ENCODE results near the gene LDB2.

LDB2 gene

GRCh38 chr4:16852228-16852627 is 46.2 kb downstream of the LDB2 start:
- Histone ChIP-seq H3K56ac (ENCODE audit: low read length) (no peak overlapping the region), H4K8ac (ENCODE audit: low read depth, low read length) (no peak overlapping the region), H3K27me3 (ENCODE audit: insufficient read depth, low read length, poor library complexity) (no peaks in the 10 kb centered on the region), H3K23ac (ENCODE audit: low read length) (no peak overlapping the region), H3K18ac (ENCODE audit: low read length) (no peak overlapping the region), H3K4me2 (ENCODE audit: low read length) (no peak overlapping the region), H2BK5ac (ENCODE audit: low read length) (no peak overlapping the region), H3K4me3 (ENCODE audit: low read length) (no peak overlapping the region), H3K27ac (ENCODE audit: low read depth, low read length) (no peak overlapping the region), H2BK15ac (replicated peaks; ENCODE audit: low read depth) (no peak overlapping the region), H3K4me1 (ENCODE audit: control insufficient read depth, low read depth, low read length) (peaks cover 2% of the 10 kb centered on the region), H3K9ac (ENCODE audit: low read length) (no peak overlapping the region), H2AK5ac (ENCODE audit: low read length) (no peak overlapping the region), H3K79me2 (ENCODE audit: control insufficient read depth, insufficient read depth, low read length) (peaks cover 40% of the 10 kb centered on the region), H3K79me1 (ENCODE audit: low read length) (peaks cover 14% of the 10 kb centered on the region), H3K36me3 (ENCODE audit: control insufficient read depth, insufficient read depth, low read length) (no peaks in the 10 kb centered on the region), H2BK120ac (ENCODE audit: low read depth, low read length) (no peak overlapping the region), H4K5ac (ENCODE audit: low read length) (no peak overlapping the region), H3K4ac (ENCODE audit: low read depth, low read length) (no peak overlapping the region)
- DNase-seq = no peak
- WGBS (ENCODE audit: extremely low coverage, insufficient coverage, low lambda C conversion rate) = no CpG with 5 or more reads among the region's 2 CpGs

DNA sequence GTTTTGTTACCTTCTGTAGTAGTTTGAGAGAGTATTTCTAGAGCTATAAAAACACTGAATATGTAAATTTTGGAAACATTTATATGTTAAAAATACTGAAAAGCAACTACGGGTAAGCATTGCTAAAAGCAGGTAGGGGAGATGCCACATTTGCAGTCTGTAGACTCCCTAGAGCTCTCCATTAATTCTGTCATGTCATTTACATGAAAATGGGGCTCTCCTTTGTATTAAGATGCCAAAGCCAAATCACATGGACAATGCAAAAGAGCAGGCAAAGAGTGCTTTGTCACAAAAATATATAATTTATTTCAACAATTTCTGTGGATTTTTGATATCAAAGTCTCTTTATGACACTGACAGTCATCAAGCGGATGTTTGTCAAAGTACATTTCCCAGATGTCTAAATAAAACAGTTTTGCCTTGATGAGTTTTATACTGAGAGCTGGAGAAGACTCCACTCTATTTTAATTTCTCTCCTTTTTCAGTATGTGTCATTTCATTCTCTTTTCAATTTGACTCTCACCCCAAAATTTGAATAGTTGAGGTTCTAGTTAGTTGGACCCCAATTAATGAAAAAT is 51.8 kb downstream of the LDB2 start:
- H2BK120ac ChIP-seq (ENCODE audit: low read depth, low read length) = no peak overlapping the region
- no peak overlapping the region for H3K23ac ChIP-seq (ENCODE audit: low read length)
- peak overlapping the region; percentile 13 for H4K8ac ChIP-seq (ENCODE audit: low read depth, low read length)
- no peak overlapping the region for H3K18ac ChIP-seq (ENCODE audit: low read length)
- H2BK5ac ChIP-seq (ENCODE audit: low read length) = no peak overlapping the region
- H3K4me2 ChIP-seq (ENCODE audit: low read length) = no peak overlapping the region
- peaks cover 7% of the 10 kb centered on the region for H3K79me1 ChIP-seq (ENCODE audit: low read length)
- no peak overlapping the region for H4K5ac ChIP-seq (ENCODE audit: low read length)
- no peak overlapping the region for H3K4ac ChIP-seq (ENCODE audit: low read depth, low read length)
- no peak overlapping the region for H2BK15ac ChIP-seq (replicated peaks; ENCODE audit: low read depth)
- no peak overlapping the region for H3K4me3 ChIP-seq (ENCODE audit: low read length)
- no peaks in the 10 kb centered on the region for H3K27me3 ChIP-seq (ENCODE audit: insufficient read depth, low read length, poor library complexity)
- no peaks in the 10 kb centered on the region for H3K36me3 ChIP-seq (ENCODE audit: control insufficient read depth, insufficient read depth, low read length)
- no peak overlapping the region for H2AK5ac ChIP-seq (ENCODE audit: low read length)
- no peak overlapping the region for H3K56ac ChIP-seq (ENCODE audit: low read length)
- no peak overlapping the region for H3K9ac ChIP-seq (ENCODE audit: low read length)
- peaks cover 9% of the 10 kb centered on the region for H3K4me1 ChIP-seq (ENCODE audit: control insufficient read depth, low read depth, low read length)
- peaks cover 30% of the 10 kb centered on the region for H3K79me2 ChIP-seq (ENCODE audit: control insufficient read depth, insufficient read depth, low read length)
- WGBS (ENCODE audit: extremely low coverage, insufficient coverage, low lambda C conversion rate) = no CpG with 5 or more reads among the region's 2 CpGs
- no peak overlapping the region for H3K27ac ChIP-seq (ENCODE audit: low read depth, low read length)
- no peak for DNase-seq

DNA sequence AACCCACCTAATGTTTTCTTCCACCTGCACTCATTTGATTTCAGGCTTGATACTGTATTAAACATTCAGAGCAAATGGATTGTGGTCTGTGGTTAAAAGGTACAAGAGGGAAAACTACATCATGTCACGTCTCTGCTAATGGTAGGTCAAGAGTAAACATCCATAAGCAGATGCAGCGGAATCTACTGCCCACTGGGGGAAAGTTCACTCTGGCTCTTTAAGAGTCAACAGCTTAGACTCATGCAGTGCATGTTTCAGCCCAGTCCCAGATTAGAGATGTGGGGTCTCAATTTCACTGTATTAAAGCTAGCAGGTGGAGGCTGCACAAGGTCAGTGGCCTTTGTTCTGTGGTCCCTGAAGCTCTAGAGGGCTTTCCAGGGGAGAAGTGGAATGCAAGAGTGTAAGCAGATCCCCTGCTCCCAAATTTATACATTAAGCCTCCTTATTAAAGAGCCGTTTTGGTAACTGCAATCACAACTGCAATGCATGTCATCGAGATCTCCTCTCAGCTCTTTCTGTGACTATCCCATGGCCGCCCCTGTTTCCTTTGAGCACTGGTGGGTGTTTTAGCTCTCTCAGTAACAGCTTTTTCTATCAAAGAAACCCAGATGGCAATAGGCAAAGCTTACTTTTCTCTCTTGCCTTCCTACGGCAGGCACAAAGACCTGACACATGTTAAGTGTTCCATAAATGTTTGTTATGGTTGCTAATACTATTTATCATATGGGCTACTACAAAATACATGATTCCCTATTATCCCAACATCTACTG is 53.4 kb downstream of the LDB2 start:
- Histone ChIP-seq H3K56ac (ENCODE audit: low read length) (peak overlapping the region; percentile 2), H4K5ac (ENCODE audit: low read length) (no peak overlapping the region), H3K4me2 (ENCODE audit: low read length) (no peak overlapping the region), H4K8ac (ENCODE audit: low read depth, low read length) (no peak overlapping the region), H3K36me3 (ENCODE audit: control insufficient read depth, insufficient read depth, low read length) (peaks cover 2% of the 10 kb centered on the region), H3K9ac (ENCODE audit: low read length) (no peak overlapping the region), H3K18ac (ENCODE audit: low read length) (no peak overlapping the region), H3K23ac (ENCODE audit: low read length) (no peak overlapping the region), H3K79me2 (ENCODE audit: control insufficient read depth, insufficient read depth, low read length) (peaks cover 29% of the 10 kb centered on the region), H3K79me1 (ENCODE audit: low read length) (peaks cover 12% of the 10 kb centered on the region), H2AK5ac (ENCODE audit: low read length) (no peak overlapping the region), H2BK5ac (ENCODE audit: low read length) (no peak overlapping the region), H2BK15ac (replicated peaks; ENCODE audit: low read depth) (no peak overlapping the region), H3K27ac (ENCODE audit: low read depth, low read length) (no peak overlapping the region), H3K4me1 (ENCODE audit: control insufficient read depth, low read depth, low read length) (peaks cover 9% of the 10 kb centered on the region), H3K4ac (ENCODE audit: low read depth, low read length) (peak overlapping the region; percentile 6), H2BK120ac (ENCODE audit: low read depth, low read length) (no peak overlapping the region), H3K27me3 (ENCODE audit: insufficient read depth, low read length, poor library complexity) (no peaks in the 10 kb centered on the region), H3K4me3 (ENCODE audit: low read length) (no peak overlapping the region)
- no CpG with 5 or more reads among the region's 6 CpGs for WGBS (ENCODE audit: extremely low coverage, insufficient coverage, low lambda C conversion rate)
- DNase-seq = peak; percentile 38

DNA sequence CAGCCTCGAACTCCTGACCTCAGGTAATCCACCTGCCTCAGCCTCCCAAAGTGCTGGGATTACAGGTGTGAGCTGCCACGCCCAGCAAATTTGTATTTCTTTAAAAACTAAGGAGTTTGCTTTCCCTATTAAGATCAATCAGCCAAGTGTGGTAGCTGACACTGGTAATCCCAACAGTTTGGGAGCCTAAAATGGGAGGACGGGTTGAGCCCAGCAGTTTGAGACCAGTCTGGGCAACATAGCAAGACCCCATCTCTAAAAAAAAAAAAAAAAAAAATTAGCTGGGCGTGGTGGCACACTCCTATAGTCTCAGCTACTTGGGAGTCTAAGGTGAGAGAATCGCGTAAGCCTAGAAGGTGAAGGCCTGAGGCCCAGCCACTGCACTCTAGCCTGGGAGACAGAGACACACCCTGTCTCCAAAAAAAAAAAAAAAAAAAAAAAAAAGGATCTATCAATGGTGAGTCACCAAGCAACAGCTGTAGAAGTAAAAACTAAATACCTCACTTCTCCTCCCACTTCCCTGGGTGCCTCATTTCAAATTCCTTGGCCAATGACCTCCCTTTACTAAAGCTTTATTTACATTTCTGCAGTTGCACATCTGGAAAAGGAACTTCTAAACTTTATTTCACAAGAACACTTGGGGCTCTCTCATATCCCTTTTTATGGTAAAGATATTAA is 54.5 kb downstream of the LDB2 start:
- no peak overlapping the region for H3K4ac ChIP-seq (ENCODE audit: low read depth, low read length)
- no peak overlapping the region for H3K9ac ChIP-seq (ENCODE audit: low read length)
- peaks cover 2% of the 10 kb centered on the region for H3K36me3 ChIP-seq (ENCODE audit: control insufficient read depth, insufficient read depth, low read length)
- no peak overlapping the region for H2BK15ac ChIP-seq (replicated peaks; ENCODE audit: low read depth)
- DNase-seq = peak; percentile 66
- H2BK5ac ChIP-seq (ENCODE audit: low read length) = no peak overlapping the region
- H3K27ac ChIP-seq (ENCODE audit: low read depth, low read length) = no peak overlapping the region
- H3K56ac ChIP-seq (ENCODE audit: low read length) = no peak overlapping the region
- H4K8ac ChIP-seq (ENCODE audit: low read depth, low read length) = no peak overlapping the region
- H4K5ac ChIP-seq (ENCODE audit: low read length) = no peak overlapping the region
- no peak overlapping the region for H3K23ac ChIP-seq (ENCODE audit: low read length)
- no CpG with 5 or more reads among the region's 6 CpGs for WGBS (ENCODE audit: extremely low coverage, insufficient coverage, low lambda C conversion rate)
- H2AK5ac ChIP-seq (ENCODE audit: low read length) = no peak overlapping the region
- no peak overlapping the region for H3K18ac ChIP-seq (ENCODE audit: low read length)
- peaks cover 9% of the 10 kb centered on the region for H3K4me1 ChIP-seq (ENCODE audit: control insufficient read depth, low read depth, low read length)
- no peaks in the 10 kb centered on the region for H3K27me3 ChIP-seq (ENCODE audit: insufficient read depth, low read length, poor library complexity)
- H2BK120ac ChIP-seq (ENCODE audit: low read depth, low read length) = no peak overlapping the region
- no peak overlapping the region for H3K4me3 ChIP-seq (ENCODE audit: low read length)
- H3K79me2 ChIP-seq (ENCODE audit: control insufficient read depth, insufficient read depth, low read length) = peaks cover 21% of the 10 kb centered on the region
- H3K79me1 ChIP-seq (ENCODE audit: low read length) = peaks cover 12% of the 10 kb centered on the region
- H3K4me2 ChIP-seq (ENCODE audit: low read length) = no peak overlapping the region

DNA sequence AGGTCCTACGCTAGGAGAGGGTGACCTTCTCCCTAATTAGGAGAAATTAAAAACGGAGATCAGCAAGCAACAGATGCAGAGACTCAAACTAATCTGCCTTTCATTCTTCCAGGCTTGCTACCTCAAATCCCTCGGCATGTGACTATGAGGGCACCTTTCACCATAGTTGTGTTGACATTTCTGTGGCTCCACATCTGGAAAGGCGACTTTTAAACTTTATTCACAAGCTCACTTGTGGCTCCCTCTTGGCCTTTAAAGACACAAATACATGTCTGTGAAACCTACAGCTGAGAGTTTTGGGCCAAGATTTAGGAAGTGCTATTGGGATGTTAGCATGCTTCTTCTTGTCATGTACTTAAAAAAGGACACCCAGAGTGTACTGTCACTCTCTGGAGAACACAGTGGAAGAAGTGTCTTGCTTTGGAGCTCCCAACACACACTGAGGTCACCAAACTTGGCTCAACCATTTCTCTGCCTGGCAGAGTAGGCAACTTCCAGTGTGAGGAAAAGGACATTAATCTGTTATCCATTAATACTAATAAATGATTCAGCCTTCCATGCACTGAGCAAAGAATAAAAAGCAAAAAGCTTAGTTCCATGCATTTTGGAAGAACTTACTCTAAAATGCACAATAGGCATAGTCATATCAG is 60.1 kb downstream of the LDB2 start:
- Histone ChIP-seq H4K8ac (ENCODE audit: low read depth, low read length) (no peak overlapping the region), H3K56ac (ENCODE audit: low read length) (no peak overlapping the region), H3K36me3 (ENCODE audit: control insufficient read depth, insufficient read depth, low read length) (peaks cover 2% of the 10 kb centered on the region), H3K23ac (ENCODE audit: low read length) (no peak overlapping the region), H2BK15ac (replicated peaks; ENCODE audit: low read depth) (no peak overlapping the region), H3K9ac (ENCODE audit: low read length) (no peak overlapping the region), H2BK5ac (ENCODE audit: low read length) (no peak overlapping the region), H3K4me2 (ENCODE audit: low read length) (no peak overlapping the region), H3K27me3 (ENCODE audit: insufficient read depth, low read length, poor library complexity) (no peaks in the 10 kb centered on the region), H2BK120ac (ENCODE audit: low read depth, low read length) (no peak overlapping the region), H3K27ac (ENCODE audit: low read depth, low read length) (no peak overlapping the region), H3K4ac (ENCODE audit: low read depth, low read length) (no peak overlapping the region), H3K79me2 (ENCODE audit: control insufficient read depth, insufficient read depth, low read length) (peaks cover 15% of the 10 kb centered on the region), H3K4me1 (ENCODE audit: control insufficient read depth, low read depth, low read length) (no peaks in the 10 kb centered on the region), H4K5ac (ENCODE audit: low read length) (no peak overlapping the region), H3K18ac (ENCODE audit: low read length) (no peak overlapping the region), H3K79me1 (ENCODE audit: low read length) (peaks cover 24% of the 10 kb centered on the region), H3K4me3 (ENCODE audit: low read length) (no peak overlapping the region), H2AK5ac (ENCODE audit: low read length) (no peak overlapping the region)
- no peak for DNase-seq
- no CpG with 5 or more reads among the region's 4 CpGs for WGBS (ENCODE audit: extremely low coverage, insufficient coverage, low lambda C conversion rate)

Data from mesendoderm (in vitro differentiated cells).